Effector CD4-positive, alpha-beta T cell (primary cell): ENCODE measurements around the gene HJURP. TPM values are rescaled to one million over a fixed set of nuclear protein-coding genes. Genes with fewer than 3 reads are reported as not detected.
"Not testable (repeated sequence)": the region's sequence is repeated elsewhere in the genome, so short reads cannot be mapped to it uniquely, and the experiment has no call there.

Experiments
- DNase-seq: peaks from one replicate; pipeline ENCODE4 v3.0.0-alpha.2; 2020
- total RNA-seq: gene quantifications from one replicate; lab custom pipeline; 2026; lab: John Stamatoyannopoulos, UW

The HJURP gene, protein sequence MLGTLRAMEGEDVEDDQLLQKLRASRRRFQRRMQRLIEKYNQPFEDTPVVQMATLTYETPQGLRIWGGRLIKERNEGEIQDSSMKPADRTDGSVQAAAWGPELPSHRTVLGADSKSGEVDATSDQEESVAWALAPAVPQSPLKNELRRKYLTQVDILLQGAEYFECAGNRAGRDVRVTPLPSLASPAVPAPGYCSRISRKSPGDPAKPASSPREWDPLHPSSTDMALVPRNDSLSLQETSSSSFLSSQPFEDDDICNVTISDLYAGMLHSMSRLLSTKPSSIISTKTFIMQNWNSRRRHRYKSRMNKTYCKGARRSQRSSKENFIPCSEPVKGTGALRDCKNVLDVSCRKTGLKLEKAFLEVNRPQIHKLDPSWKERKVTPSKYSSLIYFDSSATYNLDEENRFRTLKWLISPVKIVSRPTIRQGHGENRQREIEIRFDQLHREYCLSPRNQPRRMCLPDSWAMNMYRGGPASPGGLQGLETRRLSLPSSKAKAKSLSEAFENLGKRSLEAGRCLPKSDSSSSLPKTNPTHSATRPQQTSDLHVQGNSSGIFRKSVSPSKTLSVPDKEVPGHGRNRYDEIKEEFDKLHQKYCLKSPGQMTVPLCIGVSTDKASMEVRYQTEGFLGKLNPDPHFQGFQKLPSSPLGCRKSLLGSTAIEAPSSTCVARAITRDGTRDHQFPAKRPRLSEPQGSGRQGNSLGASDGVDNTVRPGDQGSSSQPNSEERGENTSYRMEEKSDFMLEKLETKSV
- not detected for total RNA-seq

DNA sequence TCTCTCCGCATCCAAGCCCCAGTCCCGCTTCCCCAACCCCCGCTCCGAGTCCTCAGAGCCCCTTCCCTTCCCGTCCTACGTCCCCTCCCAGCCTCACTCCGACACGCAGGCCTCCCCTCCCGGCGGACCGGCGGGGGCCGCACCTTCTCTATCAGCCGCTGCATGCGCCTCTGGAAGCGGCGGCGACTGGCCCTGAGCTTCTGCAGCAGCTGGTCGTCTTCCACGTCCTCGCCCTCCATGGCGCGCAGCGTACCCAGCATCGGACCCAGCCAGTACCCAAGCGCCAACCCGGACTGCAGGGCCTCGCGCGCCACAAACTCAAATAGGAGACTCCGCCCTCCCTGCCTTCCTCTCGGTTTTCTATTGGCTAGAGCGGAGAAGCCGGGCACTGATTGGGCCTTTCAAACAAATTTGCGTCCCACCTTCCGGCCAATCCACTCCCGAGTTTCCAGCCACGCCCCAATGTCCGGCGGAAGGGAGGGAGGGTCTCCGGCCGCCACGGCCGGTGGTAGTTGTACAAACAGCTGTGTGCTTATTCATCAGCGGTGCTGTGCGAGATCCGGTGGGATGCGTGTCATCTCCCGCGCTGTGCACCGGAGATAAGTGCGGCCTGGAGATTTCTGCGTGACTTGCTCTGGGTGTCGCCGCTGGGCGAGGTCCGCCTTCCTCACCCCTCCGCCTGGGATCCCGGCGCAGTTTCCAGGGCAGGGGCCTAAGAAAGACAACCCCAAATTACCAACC, at the start of gene HJURP:
Gene HJURP, minus strand, starts transcription at position 295 of the 741 bp plus-strand sequence. Its CDS starts 35 bp downstream, at position 260.
- peak; percentile 84 for DNase-seq

DNA sequence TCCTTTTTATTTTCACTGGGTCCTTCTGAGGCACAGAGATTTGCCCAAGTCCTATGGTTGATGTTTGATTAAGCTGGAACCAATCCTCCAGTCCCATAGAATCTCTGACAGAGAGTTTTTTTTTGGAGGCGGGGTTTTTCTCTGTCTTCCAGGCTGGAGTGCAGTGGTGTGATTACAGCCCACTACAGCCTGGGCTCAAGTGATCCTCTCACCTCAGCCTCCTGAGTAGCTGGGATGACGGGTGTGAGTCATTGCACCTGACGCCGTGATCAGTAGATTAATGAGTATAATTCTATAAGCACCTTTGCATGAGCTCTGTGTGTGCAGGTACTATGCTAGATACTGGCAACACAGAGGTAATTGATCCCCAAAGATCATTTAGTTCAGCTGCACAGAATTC, 47.5 kb upstream of the HJURP start:
- DNase-seq: no peak

DNA sequence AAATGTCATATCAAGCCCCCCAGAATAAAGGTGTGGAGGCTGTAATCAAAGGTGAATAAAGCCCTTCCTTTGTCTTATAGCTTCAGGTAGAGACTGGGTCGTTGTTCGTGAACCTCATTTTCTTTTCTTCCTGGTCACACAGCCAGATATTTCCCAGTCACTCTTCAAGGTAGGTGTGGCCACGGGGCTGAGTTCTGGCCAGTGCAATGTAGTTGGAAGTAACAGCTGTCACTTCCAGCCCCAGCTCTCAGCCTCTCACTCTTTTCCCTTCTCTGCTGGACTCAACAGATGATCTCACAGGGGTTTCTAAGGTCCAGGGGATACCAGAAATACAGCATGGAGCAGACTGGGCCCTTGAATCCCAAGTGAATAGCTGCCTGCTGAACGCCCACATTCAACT, 47.0 kb upstream of the HJURP start:
- no peak for DNase-seq

DNA sequence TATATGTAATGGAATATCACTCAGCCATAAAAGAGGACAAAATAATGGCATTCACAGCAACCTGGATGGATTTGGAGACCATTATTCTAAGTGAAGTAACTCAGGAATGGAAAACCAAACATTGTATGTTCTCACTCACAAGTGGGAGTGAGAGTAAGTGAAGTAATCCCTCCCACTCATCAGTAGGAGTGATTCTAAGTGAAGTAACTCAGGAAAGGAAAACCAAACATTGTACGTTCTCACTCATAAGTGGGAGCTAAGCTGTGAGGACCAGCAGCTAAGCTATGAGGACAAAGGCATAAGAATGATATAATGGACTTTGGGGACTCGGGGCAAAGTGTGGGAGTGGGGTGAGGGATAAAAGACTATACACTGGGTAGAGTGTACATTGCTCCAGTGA, 41.9 kb upstream of the HJURP start:
- DNase-seq: not testable (repeated sequence)

DNA sequence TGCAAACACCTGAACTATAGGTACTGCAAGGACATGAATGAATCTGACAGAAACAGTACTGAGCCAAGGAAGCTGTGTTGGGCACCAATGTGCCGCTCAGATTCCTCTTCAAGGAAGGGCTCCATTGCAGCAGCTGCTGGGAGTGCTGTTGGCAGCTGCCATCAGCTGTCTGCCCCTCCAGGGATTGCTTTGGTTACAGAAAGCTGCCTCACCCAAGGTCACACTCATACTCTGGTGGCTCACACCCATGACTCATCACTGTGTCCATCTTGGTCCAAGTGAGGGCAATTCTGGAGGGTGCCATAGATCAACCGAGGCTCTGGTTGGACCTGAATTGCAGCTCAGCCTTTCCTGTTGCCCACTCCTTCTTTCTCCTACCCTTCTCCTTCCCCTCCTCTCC, 38.5 kb upstream of the HJURP start:
- no peak for DNase-seq

DNA sequence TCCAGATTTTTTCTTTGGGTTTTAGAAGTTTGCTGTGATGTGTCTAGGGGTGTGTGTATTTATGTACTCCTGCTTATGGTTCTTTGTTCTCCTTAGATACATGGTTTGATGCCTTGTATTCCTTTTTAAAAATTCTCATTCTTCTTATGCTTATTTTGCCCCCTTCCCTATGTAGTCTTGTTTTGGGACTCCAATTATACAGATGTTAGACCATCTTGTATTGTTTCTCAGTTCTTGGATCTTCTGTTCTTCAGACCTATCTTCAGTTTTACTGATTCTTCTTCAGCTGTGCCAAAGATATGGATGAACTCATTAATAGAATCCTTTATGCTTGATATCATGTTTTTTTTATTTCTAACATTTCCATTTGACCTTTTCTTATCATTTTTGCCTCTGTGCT, 28.0 kb upstream of the HJURP start:
- no peak for DNase-seq

DNA sequence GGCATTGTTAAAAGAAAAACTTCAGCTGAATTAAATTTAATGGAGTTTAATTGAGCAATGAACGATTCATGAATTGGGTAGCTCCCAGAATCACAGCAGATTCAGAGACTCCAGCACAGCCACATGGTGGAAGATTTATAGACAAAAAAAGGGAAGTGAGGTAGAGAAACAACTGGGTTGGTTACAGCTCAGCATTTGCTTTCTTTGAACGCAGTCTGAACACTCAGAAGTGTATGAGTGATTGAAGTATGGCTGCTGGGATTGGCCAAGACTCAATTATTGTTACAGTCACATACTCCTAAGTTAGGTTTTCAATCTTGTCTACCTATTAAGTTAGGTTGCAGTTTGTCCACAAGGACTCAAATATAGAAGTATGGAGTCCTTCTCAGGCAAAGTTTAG, 17.8 kb upstream of the HJURP start:
- not testable (repeated sequence) for DNase-seq

DNA sequence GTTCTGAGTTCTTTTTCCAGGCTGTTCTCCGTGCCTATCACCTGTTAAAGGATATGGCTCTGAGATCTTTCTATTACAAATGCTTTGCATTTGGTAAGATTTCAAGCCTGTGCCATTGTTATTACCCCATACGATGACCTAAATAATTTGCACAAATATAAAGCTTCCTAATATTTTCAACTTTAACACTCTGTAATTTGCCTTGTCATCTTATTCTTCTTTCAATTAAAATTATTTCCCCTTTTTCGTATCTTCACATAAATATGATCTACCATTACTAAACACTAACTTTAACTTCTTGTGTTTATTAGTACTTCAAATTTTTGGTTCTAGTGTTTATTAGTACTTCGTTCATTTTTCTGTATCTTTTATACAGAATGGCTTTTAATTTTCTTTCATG, 17.1 kb upstream of the HJURP start:
- DNase-seq: no peak

DNA sequence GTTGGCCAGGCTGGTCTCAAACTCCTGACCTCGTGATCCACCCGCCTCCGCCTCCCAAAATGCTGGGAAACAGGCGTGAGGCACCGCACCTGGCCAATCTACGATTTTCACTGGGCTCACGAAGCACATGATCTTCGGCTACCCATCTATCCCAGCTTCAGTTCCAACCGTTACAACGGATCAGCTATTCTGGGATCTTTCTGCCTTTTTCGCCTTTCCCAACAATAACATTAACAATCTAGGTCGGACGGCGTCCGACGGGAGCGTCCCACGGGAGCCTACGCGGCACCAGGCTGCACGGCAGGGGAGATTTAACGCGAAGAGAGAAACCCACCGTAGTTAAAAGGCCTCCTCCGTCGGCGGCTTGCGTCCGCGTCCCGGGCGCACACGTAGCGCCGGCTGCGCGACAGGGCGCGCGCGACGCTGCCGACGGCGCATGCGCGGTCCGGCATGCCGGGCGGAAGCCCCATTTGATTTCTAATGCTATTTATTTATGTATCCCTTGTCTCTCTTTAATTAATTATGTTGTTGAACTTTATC, 13.7 kb upstream of the HJURP start, which contains the start of gene MSL3B:
Gene MSL3B, minus strand, starts transcription at position 394 of the 540 bp plus-strand sequence.
- DNase-seq: peak; percentile 35

DNA sequence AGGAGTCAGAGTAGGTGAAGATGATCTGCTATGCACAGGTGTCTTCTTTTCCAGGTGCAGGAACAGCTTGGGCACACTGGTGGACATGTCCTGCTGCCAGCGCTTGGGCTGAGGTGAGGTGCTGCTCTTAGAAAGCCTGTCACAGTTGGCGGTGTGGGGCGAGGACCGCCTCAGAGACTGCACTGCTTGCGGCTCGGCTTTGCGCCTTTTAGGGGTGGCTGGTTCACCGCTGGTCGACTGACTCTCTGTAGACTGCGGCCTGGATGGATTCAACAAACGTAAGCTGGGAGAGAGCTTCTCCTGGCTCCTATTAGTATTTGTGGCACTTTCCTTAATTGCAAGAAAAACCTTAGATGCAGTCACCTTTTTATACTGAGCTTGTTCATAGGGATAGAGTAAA, 12.1 kb upstream of the HJURP start:
- no peak for DNase-seq

DNA sequence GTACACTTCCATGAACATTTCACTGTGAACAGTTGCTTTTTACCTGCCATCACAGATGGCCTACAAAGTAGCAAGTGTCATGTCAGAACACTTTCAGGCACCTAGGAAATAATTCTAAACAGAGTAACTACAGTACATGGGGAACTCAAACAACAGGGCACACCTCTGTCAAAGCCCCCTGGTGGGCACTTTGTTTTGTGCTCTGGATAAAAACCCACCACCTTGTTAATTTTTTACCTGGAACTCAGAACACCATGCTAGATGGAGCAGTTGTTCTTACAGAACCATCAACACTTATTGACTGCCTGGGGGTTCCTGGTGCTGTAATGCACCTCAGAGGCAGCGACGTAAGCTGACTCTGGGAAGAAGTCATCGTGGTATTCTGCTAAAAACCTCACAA, 11.5 kb upstream of the HJURP start:
- no peak for DNase-seq

DNA sequence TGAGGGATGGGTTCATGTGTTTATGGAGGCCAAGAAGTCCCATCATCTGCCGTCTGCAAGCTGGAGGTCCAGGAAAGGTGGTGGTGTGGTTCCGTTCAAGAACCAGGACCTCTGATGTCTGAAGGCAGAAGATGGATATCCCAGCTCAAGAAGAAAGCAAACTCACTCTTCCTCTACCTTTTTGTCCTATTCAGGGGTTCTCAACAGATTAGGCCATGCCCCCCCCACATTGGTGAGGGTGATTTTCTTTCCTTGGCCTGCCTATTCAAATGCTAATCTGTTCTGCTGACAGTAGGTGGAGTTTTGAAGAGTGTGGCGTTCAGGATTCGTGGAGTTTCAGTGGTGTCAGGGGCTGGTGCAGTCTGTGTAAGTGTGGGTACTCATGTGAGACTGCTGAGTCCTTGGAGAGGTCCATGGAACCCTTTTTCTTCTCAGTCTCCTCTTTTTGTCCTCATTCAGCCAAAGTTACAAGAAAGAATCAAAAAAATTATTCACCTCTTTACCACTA, 8.0 kb upstream of the HJURP start:
- DNase-seq: no peak

DNA sequence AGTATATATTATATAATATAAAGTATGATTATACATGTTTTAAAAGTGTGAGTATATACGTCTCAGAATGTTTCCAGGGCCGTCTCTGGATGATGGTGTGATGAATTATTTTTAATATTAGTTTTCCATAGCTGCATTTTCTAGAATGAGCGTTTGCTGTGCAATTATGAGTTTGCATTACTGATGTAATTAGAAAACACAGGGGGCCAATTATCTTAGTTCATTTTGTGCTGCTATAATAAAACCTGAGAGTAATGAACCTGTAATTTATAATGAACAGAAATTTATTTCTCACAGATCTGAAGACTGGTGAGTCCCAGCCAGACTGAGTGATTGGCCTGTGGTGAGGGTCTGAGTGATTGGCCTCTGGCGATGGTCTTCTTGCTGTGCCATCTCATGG, 4.0 kb upstream of the HJURP start:
- DNase-seq: no peak

DNA sequence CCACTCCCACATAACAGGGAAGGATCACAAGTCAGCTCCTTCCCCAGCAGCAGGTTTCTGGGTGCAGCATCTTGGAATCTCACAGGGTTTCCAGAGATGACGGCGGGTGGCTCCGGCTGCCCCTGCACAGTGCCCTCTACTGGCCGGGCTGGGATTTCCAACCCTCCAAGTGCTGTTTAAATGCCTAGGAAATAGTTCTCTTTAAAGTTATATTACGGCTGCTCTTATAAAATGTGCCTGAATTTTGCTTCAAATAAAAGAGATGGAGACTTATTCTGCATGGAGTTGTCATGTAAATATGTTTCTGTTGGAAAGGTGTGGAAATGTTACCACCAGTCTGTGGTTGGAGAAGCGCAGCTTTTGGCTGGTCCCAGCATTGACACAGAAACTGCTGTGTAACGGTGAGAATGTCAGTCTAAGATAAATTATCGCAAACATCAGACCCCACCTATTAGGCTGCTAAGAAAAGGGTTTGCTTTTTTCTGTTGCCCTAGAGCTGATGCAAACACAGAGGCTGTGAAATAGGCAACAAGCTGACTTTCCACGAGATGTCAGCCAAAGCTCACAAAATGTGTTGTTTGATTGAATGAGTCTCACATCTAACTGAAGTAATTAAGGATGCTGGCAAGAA, 3.3 kb upstream of the HJURP start:
- peak; percentile 36 for DNase-seq

DNA sequence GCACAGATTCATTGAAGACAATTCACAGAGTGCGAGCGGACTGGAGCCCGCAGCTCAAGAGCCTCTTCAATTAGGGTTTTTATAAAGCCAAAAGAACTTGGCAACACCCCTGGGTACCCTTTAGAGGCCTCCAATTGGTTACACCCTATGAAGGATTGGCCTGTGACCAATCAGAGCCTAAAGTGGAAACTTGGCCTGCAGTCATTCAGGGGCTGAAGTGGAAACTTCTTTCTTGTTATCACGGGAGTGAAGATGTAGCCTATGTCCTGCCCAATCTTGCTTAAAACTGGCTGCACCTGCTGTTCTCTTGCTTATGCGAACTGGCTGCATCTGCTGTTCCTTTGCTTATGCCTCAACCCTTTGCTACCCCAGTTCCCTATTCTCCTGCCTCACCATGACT, 1.8 kb upstream of the HJURP start:
- no peak for DNase-seq

DNA sequence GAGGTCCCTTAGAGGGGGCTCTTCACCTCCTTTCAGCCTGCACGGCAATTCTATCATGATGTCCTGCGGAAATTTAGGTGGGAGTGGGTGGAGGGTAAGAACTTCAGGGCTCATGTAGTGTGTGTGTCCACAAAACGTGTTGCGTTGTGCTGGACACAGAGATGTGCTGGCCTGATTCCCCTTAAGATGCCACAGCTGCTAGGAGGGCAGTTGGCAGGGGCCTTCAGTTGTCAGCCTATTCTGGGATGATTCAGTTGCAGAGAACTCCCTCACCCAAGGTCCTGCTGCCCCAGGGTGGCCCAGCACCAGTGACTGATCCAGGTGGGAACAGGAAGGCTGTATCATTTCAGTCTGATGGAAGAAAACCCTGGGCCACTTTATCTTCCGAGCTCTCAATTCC, 1.0 kb upstream of the HJURP start:
- DNase-seq: no peak

DNA sequence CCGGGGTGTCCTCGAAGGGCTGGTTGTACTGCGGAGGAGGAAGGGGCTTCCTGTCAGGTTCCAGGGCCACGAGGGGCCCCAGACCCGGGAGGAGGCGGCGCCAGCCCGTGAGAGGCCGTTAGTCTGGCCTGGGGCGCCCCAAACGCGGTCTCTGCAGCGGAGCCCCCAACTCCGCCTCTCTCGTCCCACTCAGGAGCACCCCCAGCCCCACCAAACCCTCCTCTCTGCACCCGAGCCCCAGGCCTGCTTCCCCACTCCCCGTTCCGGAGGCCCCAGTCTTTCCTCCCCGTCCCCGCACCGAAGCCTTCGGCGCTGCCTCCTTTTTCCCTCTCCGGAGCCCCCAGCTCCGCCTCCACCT, 473 bp downstream of the HJURP start:
- no peak for DNase-seq

DNA sequence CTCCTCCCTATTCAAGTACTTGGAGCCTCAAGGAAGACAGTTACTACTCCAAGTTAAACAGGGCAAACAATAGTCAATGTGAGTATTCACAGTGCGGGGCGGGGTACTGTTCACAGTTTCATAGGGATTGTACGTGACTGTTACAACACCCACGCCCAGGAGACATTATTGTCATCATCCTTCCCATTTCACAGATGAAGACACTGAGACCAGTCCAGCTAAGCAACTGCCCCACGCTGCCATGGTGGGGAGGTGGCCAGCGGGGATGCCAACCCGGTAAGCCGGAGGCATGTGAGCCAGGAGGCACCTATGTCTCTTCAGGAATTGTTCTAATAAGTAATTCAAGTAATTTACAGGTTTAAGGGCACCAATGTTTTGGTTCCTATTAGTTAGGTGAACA, 982 bp downstream of the HJURP start:
- DNase-seq: no peak

DNA sequence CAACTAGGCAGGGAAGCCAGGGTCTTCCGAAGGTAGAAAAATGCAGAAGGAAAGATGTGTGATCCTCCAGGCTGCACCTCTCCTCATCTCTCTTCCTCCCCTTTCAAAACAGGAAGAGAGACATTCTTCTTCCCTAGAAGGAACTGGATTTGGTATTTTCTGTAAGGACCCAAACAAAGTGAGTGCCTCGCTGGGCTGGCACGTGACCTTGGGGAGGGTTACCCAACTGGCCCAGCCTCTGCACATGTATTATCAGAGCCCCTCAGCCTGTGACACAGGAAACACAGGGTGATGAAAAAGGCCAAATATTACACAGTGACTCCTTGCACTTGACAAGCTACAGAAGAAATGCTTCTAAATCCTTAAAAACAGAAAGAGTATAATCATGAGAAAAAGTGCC, 2.3 kb downstream of the HJURP start:
- no peak for DNase-seq

DNA sequence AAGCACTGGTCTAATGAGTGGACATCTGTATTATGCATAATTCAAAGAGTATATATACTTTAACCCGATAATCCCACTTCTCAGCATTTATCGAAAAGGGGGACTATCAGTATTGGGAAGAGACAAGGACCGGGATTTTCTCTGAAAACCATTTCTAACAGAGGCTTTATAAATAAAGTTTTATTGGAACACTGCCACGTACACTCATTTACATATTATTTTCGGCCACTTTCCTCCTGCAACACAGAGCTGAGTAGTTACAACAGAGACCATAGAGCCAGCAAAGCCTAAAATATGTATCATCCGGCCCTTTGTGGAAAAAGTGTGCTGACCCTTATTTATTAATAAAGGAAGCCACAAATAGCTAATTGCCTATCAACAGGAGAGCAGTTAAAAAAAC, 3.2 kb downstream of the HJURP start:
- DNase-seq: no peak

DNA sequence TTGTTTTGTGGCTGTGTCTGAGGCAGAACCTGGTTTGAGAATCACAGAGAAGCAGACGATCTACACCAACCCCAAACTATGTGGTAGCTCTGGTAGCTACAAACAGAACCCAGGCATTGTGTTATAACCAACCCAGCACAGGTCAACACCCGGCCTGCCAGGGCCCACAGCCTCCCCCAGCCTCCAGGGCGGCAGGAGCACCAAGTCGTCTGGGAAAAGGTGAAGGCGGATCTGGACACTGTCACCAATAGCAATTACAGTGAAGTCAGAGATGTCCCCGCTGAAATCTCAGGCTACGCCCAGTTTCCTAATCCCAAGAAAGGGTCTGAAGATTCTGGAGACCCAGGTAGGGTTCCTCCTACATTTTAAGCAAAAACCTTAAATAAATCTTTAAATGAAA, 3.6 kb downstream of the HJURP start:
- no peak for DNase-seq

DNA sequence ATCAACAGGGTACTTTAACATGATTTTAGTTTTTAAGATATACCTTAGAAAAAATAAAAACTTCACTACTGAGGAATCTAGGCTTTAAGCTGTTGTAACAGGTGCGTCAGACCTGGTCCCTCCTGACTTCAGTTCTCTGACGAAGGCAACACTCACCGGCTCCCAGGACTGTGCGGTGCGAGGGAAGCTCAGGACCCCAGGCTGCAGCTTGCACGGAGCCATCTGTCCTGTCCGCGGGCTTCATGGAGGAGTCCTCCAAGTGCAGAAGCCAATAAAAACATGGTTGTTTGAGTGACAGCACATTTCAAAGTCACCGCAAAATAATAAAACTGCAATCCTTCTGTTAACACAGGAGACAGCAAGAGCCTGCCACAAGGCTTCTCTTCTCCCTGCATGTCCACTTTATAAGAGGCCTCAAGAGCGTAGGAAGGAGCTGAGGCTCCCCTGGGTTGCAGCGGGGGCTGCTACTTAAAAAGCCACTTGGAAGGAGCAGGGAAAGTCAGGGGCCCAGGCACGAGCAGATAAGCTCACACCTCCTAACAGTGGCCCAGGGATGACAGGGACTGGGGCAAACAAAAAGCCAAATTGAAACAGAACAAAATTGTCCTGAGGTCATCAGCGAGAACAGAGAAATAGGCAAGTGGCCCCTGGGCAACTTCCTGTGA, 4.6 kb downstream of the HJURP start:
- no peak for DNase-seq
